Breast epithelium (tissue), 3 donors: ENCODE data around the gene IER2.

Source experiments
- CTCF ChIP-seq, 3 donors: fragments of 450-650 bp; IDR thresholded peaks; one replicate each; pipeline ENCODE4 v1.5.1; 2016 to 2017; ENCODE audit warnings: antibody characterized with exemption in 3 of 3, mild to moderate bottlenecking in 3 of 3, moderate library complexity in 3 of 3
- POLR2A ChIP-seq: fragments of 450-650 bp; IDR thresholded peaks from one replicate; pipeline ENCODE4 v1.6.1; 2016; ENCODE audit warnings: antibody characterized with exemption, mild to moderate bottlenecking, moderate library complexity
- POLR2AphosphoS5 ChIP-seq, 3 donors: sonication (generic); formaldehyde crosslinking; IDR thresholded peaks; one replicate each; pipeline ENCODE4 v1.6.1; 2017; ENCODE audit warnings: antibody characterized with exemption in 3 of 3

DNA sequence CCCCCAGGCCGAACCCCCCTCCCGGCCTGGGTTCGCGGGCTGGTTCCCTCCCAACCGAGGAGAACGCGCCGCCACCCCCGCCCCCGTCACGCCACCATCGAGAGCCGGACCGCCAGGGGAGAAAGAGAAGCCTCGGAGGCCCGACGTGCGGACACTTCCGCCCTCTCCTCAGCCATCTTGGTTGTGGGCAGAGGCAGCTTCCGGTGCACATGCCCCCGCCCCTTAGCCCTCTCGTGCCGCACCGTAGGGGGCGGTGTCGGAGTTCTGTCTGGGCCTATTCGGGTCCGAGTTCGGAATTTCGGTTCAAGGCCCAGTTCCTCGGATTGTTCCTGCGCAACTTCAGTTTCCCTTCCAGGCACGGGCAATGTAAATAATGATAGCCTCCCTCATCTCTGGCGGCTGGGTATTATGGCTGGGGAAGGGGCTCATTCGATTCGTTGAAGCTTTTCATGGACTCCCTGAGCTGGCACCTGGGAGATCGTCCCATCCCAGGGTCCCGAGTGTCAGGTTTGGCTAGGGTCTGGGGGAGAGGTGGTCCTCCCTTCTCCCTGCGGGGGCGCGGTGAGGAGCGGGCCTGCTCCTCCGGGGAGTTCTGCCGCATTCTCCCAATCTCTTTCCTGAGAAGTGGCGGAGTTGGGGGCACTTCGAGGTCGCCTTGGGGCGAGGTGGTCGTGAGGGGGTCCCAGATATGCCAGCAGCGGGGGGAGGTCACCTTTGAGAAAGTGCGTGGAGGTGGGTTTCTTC lies at the start of gene IER2, which contains the start of gene STX10:
- TF ChIP-seq POLR2A: peak; percentile 82
- peak; percentile 35 to 71 (median 40) for TF ChIP-seq CTCF (IDR thresholded peaks at IDR 0.05)
- TF ChIP-seq POLR2AphosphoS5 (IDR thresholded peaks at IDR 0.05): peak; percentile 94 to 97 (median 96)
